Activated CD8-positive, alpha-beta T cell treated with anti-CD3 and anti-CD28 coated beads, Interleukin-2, amount 10 ng/mL, durations not matched to agents 7 days and 5 days (primary cell): Measurements from ENCODE around the gene CENPO. TPM values are rescaled to one million over a fixed set of nuclear protein-coding genes. Genes with fewer than 3 reads are reported as not detected.
A peak's percentile ranks its signal among the peaks of the same experiment; 100 is the strongest.
"Not testable (repeated sequence)": the region's sequence is repeated elsewhere in the genome, so short reads cannot be mapped to it uniquely, and the experiment has no call there.

ENCODE experiments used
- ATAC-seq: fragments of 150-1000 bp; cut with Tn5 transposase; one replicate; pipeline ENCODE4 v1.10.0; 2021; ENCODE audit warnings: moderate library complexity
- CTCF ChIA-PET: fragments of 350-600 bp; sonication (Branson Sonifier 250); formaldehyde crosslinking; loops from one replicate; lab custom pipeline; 2021; ENCODE audit warnings: antibody characterized with exemption; lab: Charles Lee
- POLR2A ChIA-PET: fragments of 350-600 bp; sonication (Branson Sonifier 250); formaldehyde crosslinking; loops from one replicate; lab custom pipeline; 2021; ENCODE audit warnings: antibody characterized with exemption; lab: Charles Lee
- DNase-seq: peaks from one replicate; pipeline ENCODE4 v3.0.0-alpha.2; 2020
- H3K27ac Mint-ChIP-seq: one replicate; pipeline ENCODE4 v1.8.0; 2021; ENCODE audit warnings: mild to moderate bottlenecking, mixed read lengths
- H3K27me3 Mint-ChIP-seq: one replicate; pipeline ENCODE4 v1.8.0; 2021; ENCODE audit warnings: low read depth, mixed read lengths
- H3K36me3 Mint-ChIP-seq: one replicate; pipeline ENCODE4 v1.8.0; 2021; ENCODE audit warnings: low read depth, mixed read lengths
- H3K4me1 Mint-ChIP-seq: one replicate; pipeline ENCODE4 v1.8.0; 2021; ENCODE audit warnings: low read depth, mixed read lengths
- H3K4me3 Mint-ChIP-seq: one replicate; pipeline ENCODE4 v1.8.0; 2021; ENCODE audit warnings: mild to moderate bottlenecking, mixed read lengths
- H3K9me3 Mint-ChIP-seq: one replicate; pipeline ENCODE4 v1.8.0; 2022; ENCODE audit warnings: mixed read lengths; ENCODE audit not compliant: insufficient read depth
- total RNA-seq, 2 experiments: library from RNA; stranded (reverse); gene quantifications; one replicate each; pipeline ENCODE4 v1.2.3, GENCODE V29; 2021

Gene CENPO
- total RNA-seq, 2 experiments from 2014 or later = 53.9 to 56.1 TPM

DNA sequence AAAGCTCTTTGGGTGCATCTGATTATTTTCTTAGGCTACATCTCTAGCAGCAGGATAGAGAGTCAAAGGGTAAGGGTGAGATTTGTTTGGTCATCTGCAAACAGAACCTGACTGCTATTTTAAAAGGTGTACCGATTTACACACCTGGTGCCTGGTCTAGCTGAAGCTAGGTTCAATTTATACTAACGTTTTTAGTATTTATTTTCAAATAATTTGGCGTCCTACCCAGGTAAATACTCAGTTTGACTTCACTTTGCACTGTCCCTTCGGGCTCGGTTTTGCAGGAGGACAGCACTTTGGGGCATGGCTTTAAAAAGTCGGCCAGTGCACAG is 717 bp upstream of the CENPO start:
- Mint-ChIP-seq H3K4me3 (peak overlapping the region; percentile 97), H3K27me3 (no peaks in the 10 kb centered on the region), H3K36me3 (peaks cover 40% of the 10 kb centered on the region), H3K9me3 (no peaks in the 10 kb centered on the region), H3K27ac (peak overlapping the region; percentile 100), H3K4me1 (peaks cover 39% of the 10 kb centered on the region)
- CTCF ChIA-PET = interaction anchor here (0.6 to 2.3 kb wide), 15 partner anchors 9 to 403 kb away, joined by 3 to 6 read pairs (median 4); no protein-coding TSS in a partner anchor
- ATAC-seq = no peak
- POLR2A ChIA-PET = interaction anchor here (0.5 to 1.7 kb wide), 16 partner anchors 8 to 432 kb away, joined by 3 to 8 read pairs (median 4); partner anchors contain the start of gene ITSN2
- no peak for DNase-seq

DNA sequence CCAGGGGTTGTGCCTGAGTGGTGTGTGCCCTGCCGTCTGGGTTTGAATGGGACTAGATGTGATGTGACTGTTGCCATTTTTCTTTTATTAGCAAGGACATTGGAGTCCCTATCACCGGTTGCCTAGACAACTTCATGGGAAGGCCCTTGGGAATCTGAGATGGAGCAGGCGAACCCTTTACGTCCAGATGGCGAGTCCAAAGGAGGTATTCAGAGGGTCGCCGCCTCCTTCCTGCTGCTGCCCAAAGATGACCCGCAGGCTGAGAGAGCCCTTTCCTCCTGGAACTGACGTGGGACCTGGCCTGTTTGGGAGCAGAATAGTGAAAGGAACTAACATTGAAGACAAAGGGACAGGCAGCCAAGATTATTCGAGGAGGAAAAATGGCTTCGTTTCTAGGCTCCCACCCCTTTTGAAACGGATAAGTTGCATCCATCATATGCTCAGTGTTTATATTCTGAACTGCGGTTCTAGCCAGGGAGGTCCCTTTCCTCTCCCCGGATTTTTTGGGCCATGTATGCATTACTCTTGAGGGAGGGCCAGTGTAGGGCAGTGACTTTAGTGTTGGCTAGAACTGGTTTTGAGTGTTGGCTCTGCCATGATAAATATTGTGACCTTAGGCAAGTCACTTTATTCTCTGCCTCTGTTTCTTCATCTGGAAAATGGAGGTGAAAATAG is 673 bp downstream of the CENPO start:
- DNase-seq = peak; percentile 33

DNA sequence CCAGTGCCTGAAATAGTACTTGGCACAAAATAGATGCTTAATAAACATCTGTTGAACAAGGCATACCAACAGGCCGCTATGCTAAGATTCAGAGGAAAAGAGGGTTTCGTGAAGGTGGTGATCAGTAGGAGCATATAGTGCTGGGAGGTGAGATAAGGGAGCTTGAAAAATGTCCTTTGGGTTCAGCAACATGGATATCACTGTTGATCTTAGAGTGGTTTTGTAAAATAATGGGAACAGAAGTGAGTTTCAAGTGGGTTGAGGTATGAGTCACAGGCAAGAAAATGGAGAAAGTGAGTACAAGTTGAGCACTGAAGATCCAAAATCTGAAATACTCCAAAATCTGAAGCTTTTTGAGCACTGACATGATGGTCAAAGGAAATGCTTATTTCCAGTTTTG is 4.4 kb downstream of the CENPO start:
- H3K9me3 Mint-ChIP-seq = peaks cover 4% of the 10 kb centered on the region
- CTCF ChIA-PET = interaction anchor here (1.0 kb wide), 1 partner anchor 178 kb away, joined by 3 read pairs; no protein-coding TSS in a partner anchor
- ATAC-seq (no peak), DNase-seq (no peak)
- POLR2A ChIA-PET = no interaction called here
- H3K4me1 Mint-ChIP-seq = peaks cover 36% of the 10 kb centered on the region
- no peaks in the 10 kb centered on the region for H3K27me3 Mint-ChIP-seq
- no peak overlapping the region for H3K27ac Mint-ChIP-seq
- H3K36me3 Mint-ChIP-seq = peaks cover 80% of the 10 kb centered on the region
- H3K4me3 Mint-ChIP-seq = no peak overlapping the region

More for the DNA sequence above, 673 bp downstream of the CENPO start:
- Mint-ChIP-seq H3K27me3 (no peaks in the 10 kb centered on the region), H3K4me3 (peak overlapping the region; percentile 97), H3K4me1 (peaks cover 42% of the 10 kb centered on the region), H3K27ac (peak overlapping the region; percentile 100), H3K36me3 (peaks cover 50% of the 10 kb centered on the region), H3K9me3 (no peaks in the 10 kb centered on the region)
- ATAC-seq = no peak
- ChIA-PET CTCF (interaction anchor here (1.0 to 2.3 kb wide), 6 partner anchors 25 to 384 kb away, joined by 3 to 5 read pairs (median 4); no protein-coding TSS in a partner anchor), POLR2A (interaction anchor here (1.2 to 1.7 kb wide), 6 partner anchors 10 to 307 kb away, joined by 3 to 8 read pairs (median 4); no protein-coding TSS in a partner anchor)

DNA sequence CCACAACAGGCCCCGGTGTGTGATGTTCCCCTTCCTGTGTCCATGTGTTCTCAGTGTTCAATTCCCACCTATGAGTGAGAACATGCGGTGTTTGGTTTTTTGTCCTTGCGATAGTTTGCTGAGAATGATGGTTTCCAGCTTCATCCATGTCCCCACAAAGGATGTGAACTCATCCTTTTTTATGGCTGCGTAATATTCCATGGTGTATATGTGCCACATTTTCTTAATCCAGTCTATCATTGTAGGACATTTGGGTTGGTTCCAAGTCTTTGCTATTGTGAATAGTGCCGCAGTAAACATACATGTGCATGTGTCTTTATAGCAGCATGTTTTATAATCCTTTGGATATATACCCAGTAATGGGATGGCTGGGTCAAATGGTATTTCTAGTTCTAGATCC is 7.3 kb downstream of the CENPO start:
- DNase-seq, POLR2A ChIA-PET, H3K27me3 Mint-ChIP-seq, CTCF ChIA-PET, H3K9me3 Mint-ChIP-seq, H3K4me3 Mint-ChIP-seq, H3K27ac Mint-ChIP-seq, ATAC-seq: not testable (repeated sequence)
- peaks cover 29% of the 10 kb centered on the region for H3K4me1 Mint-ChIP-seq
- peaks cover 84% of the 10 kb centered on the region for H3K36me3 Mint-ChIP-seq

DNA sequence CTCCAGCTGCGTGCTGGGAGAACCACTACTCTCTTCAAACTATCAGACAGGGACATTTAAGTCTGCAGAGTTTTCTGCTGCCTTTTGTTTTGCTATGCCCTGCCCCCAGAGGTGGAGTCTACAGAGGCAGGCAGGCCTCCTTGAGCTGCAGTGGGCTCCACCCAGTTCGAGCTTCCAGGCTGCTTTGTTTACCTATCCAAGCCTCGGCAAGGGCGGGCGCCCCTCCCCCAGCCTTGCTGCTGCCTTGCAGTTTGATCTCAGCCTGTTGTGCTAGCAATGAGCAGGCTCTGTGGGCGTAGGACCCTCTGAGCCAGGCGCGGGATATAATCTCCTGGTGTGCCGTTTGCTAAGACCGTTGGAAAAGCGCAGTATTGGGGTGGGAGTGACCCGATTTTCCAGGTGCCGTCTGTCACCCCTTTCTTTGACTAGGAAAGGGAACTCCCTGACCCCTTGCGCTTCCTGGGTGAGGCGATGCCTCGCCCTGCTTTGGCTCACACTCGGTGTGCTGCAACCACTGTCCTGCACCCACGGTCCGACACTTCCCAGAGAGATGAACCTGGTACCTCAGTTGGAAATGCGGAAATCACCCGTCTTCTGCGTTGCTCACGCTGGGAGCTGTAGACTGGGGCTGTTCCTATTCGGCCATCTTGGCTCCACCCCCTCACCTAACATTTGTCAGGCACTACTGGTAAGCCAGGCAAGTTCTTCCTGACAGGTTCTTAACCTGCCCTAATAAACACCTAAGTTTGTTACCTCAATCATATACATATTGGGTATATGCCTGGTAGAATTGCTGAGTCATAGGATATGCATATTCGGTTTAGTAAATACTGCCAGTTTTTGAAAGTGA is 12.8 kb downstream of the CENPO start:
- POLR2A ChIA-PET, H3K4me3 Mint-ChIP-seq, CTCF ChIA-PET, DNase-seq, H3K9me3 Mint-ChIP-seq, ATAC-seq, H3K27me3 Mint-ChIP-seq, H3K27ac Mint-ChIP-seq: not testable (repeated sequence)
- peaks cover 30% of the 10 kb centered on the region for H3K4me1 Mint-ChIP-seq
- peaks cover 68% of the 10 kb centered on the region for H3K36me3 Mint-ChIP-seq

DNA sequence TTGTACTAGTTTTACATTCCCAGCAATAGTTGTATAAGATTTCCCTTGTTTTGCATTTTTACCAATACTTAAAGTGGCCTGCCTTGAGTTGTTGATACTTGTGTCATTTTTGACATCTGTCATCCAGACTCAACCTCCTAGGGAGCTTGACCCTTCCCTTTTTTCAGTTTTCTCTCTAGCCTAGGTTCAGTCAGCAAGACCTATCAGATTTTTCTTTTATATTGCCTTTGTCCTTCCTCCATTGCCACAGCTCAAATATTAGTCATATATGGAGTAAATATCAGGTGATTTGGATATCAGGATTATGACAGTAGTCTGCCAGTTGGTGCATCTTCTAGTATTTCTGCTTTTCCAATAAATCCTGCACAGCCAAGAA is 13.4 kb downstream of the CENPO start:
- ChIA-PET CTCF (no interaction called here), POLR2A (no interaction called here)
- no peak overlapping the region for H3K27ac Mint-ChIP-seq
- no peak for ATAC-seq
- no peak overlapping the region for H3K4me3 Mint-ChIP-seq
- peaks cover 28% of the 10 kb centered on the region for H3K4me1 Mint-ChIP-seq
- DNase-seq = no peak
- no peaks in the 10 kb centered on the region for H3K9me3 Mint-ChIP-seq
- peaks cover 64% of the 10 kb centered on the region for H3K36me3 Mint-ChIP-seq
- no peaks in the 10 kb centered on the region for H3K27me3 Mint-ChIP-seq

DNA sequence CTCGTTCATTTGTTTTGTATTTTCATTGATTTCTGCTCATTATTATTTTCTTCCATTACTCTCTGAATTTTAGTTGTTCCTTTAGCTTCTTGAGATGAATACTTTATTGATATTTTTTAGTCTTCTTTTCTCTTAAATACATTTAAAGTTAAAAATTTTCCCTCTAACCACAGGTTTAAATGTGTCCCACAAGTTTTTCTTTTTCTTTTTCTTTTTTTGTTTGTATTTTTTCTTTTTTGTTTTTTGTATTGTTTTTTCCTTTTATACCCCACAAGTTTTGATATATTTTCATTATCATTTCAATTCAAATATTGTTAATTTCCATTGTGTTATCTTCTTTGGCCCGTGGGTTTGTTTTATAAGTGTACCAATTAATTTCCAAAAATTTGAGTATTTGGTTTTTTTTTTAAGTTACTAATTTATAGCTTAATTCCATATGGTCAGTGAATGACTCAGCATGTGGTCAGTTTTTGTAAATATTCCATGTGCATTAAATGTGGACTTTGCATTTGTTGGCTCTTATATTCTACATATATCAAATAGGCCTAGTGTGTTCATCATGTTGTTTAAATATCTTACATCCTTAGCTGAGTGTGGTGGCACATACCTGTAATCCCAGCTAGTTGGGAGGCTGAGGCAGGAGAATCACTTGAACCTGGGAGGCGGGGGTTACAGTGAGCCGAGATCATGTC is 16.2 kb downstream of the CENPO start:
- no peak overlapping the region for H3K27ac Mint-ChIP-seq
- ATAC-seq (no peak), DNase-seq (no peak)
- H3K4me1 Mint-ChIP-seq = peaks cover 24% of the 10 kb centered on the region
- POLR2A ChIA-PET = no interaction called here
- peaks cover 67% of the 10 kb centered on the region for H3K36me3 Mint-ChIP-seq
- H3K9me3 Mint-ChIP-seq = no peaks in the 10 kb centered on the region
- no peak overlapping the region for H3K4me3 Mint-ChIP-seq
- H3K27me3 Mint-ChIP-seq = no peaks in the 10 kb centered on the region
- CTCF ChIA-PET = interaction anchor here (1.0 to 1.3 kb wide), 2 partner anchors 19 to 196 kb away, joined by 3 read pairs; no protein-coding TSS in a partner anchor

DNA sequence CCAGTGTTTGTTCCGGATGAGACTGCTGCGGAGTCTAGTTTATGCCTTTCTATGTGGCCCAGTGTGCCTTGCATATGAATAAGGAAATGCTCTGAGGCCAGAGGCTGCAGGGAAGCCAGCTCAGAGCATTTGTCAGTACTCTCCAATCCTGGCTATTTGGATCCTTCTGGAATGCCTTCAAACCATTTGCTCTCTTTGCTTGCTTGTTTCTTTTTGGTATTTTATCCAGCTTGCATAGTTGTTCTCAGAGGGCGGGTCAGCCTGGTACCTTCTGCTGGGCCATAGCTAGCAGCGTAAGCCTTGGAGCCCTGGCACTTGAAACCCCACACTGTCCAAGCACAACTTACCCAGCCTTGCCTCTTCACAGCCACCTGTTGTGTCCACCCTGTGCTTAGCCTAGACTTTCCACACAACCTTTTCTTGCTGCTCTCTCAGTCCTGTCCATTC is 20.5 kb downstream of the CENPO start:
- no peaks in the 10 kb centered on the region for H3K9me3 Mint-ChIP-seq
- ChIA-PET CTCF (interaction anchor here (0.9 to 4.3 kb wide), 4 partner anchors 11 to 22 kb away, joined by 3 to 13 read pairs (median 4); no protein-coding TSS in a partner anchor), POLR2A (interaction anchor here (1.5 kb wide), 1 partner anchor 21 kb away, joined by 4 read pairs; the partner anchor contains the start of genes CENPO and PTRHD1)
- DNase-seq (no peak), ATAC-seq (no peak)
- H3K27ac Mint-ChIP-seq = no peak overlapping the region
- no peaks in the 10 kb centered on the region for H3K27me3 Mint-ChIP-seq
- no peak overlapping the region for H3K4me3 Mint-ChIP-seq
- peaks cover 13% of the 10 kb centered on the region for H3K4me1 Mint-ChIP-seq
- H3K36me3 Mint-ChIP-seq = peaks cover 66% of the 10 kb centered on the region

DNA sequence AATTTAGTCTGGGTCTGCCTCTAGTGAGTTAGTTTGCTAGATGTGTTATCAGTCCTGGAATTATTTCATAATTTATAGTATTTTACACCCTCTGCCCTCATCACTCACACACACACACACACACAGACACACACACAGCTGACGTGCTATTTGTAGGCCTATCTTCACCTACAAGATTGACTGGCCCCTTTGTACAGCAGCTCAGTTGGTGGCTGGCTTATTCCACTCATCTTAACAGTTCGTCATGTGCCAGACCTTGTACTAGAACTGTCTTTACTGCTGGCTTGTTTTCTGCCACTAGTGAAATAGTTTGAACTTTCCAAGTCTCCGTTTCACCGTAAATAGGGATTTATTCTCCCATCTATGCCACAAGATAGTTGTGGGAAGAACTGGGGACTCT is 21.3 kb downstream of the CENPO start:
- Mint-ChIP-seq H3K4me1 (peaks cover 8% of the 10 kb centered on the region), H3K36me3 (peaks cover 68% of the 10 kb centered on the region), H3K9me3 (no peaks in the 10 kb centered on the region), H3K4me3 (no peak overlapping the region), H3K27me3 (no peaks in the 10 kb centered on the region), H3K27ac (no peak overlapping the region)
- DNase-seq = peak; percentile 13
- no peak for ATAC-seq
- ChIA-PET POLR2A (interaction anchor here (1.5 kb wide), 1 partner anchor 22 kb away, joined by 4 read pairs; the partner anchor contains the start of genes CENPO and PTRHD1), CTCF (interaction anchor here (1.1 to 4.3 kb wide), 3 partner anchors 12 to 405 kb away, joined by 5 to 13 read pairs (median 5); no protein-coding TSS in a partner anchor)

DNA sequence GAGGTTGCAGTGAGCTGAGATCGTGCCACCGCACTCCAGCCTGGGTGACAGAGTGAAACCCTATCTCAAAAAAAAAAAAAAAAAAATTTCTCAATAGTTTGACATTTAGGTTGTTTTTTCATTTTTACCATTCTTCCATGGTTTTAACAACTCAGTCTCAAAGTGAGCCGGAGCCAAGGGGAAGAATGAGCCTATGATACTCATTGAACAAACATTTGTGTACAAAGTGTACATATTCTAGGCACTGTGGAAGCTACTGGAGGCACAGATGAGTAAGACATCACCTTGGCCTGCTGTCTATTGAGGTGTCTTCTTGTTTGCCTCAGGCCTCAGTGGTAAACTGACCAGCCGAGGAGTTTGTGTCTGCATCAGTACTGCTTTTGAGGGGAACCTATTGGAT is 21.9 kb downstream of the CENPO start:
- ChIA-PET POLR2A (interaction anchor here (0.6 kb wide), 1 partner anchor 549 kb away, joined by 3 read pairs; no protein-coding TSS in a partner anchor), CTCF (interaction anchor here (0.9 to 4.3 kb wide), 3 partner anchors 12 to 406 kb away, joined by 3 to 13 read pairs (median 5); no protein-coding TSS in a partner anchor)
- no peak overlapping the region for H3K4me3 Mint-ChIP-seq
- peaks cover 69% of the 10 kb centered on the region for H3K36me3 Mint-ChIP-seq
- peak; percentile 17 for DNase-seq
- no peak overlapping the region for H3K27ac Mint-ChIP-seq
- no peak for ATAC-seq
- peaks cover 8% of the 10 kb centered on the region for H3K4me1 Mint-ChIP-seq
- no peaks in the 10 kb centered on the region for H3K9me3 Mint-ChIP-seq
- H3K27me3 Mint-ChIP-seq = no peaks in the 10 kb centered on the region

DNA sequence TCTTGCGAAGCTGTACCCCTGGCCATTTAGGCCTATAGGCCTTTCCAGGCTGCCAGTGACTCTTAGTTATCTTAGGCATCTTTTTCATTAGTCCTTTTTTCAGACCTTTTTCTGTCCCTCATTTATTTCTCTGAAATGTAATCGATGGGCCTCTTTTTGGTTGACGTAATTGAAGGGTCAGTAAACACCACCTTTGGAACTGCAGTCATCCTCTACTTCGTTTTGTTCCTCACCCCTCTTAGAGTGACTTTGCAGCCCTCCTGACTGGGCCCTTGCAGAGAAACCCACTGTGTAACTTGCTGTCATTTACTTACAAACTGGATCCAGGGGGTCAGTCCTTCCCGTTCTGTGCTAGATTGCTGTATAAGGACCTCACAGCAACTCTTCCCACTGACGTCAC is 23.2 kb downstream of the CENPO start:
- no peak overlapping the region for H3K4me3 Mint-ChIP-seq
- no peak overlapping the region for H3K27ac Mint-ChIP-seq
- H3K9me3 Mint-ChIP-seq = no peaks in the 10 kb centered on the region
- H3K36me3 Mint-ChIP-seq = peaks cover 76% of the 10 kb centered on the region
- peaks cover 8% of the 10 kb centered on the region for H3K4me1 Mint-ChIP-seq
- ATAC-seq (no peak), DNase-seq (peak; percentile 12)
- ChIA-PET CTCF (interaction anchor here (0.7 kb wide), 1 partner anchor 12 kb away, joined by 3 read pairs; no protein-coding TSS in a partner anchor), POLR2A (no interaction called here)
- no peaks in the 10 kb centered on the region for H3K27me3 Mint-ChIP-seq
